GM19043 (cell line): ENCODE data around the gene MYOCOS.
"Not testable (repeated sequence)": the region's sequence is repeated elsewhere in the genome, so short reads cannot be mapped to it uniquely, and the experiment has no call there.

Source experiments
- ATAC-seq: cut with Tn5 transposase; IDR thresholded peaks from one replicate; pipeline ENCODE4 v1.9.1; 2021; ENCODE audit warnings: low read depth; ENCODE audit not compliant: unreplicated experiment

Gene MYOCOS

GRCh38 chr1:171622152-171622462 is at the start of gene MYOCOS:
Gene MYOCOS, plus strand, starts transcription at chr1:171622243. Its CDS starts 1,641 bp downstream, at chr1:171623884.
- ATAC-seq, result no peak

GRCh38 chr1:171576144-171576543 is 45.9 kb upstream of the MYOCOS start:
- no peak for ATAC-seq

- ATAC-seq, result no peak
These were observed 40.8 kb upstream of the MYOCOS start for GRCh38 chr1:171581226-171581625.

GRCh38 chr1:171581766-171582165 is 40.3 kb upstream of the MYOCOS start:
- ATAC-seq, result no peak

- no peak for ATAC-seq
These were observed 39.5 kb upstream of the MYOCOS start for GRCh38 chr1:171582589-171582988.

GRCh38 chr1:171583591-171584201 is 38.3 kb upstream of the MYOCOS start:
- ATAC-seq, result no peak

- no peak for ATAC-seq
These were observed 36.3 kb upstream of the MYOCOS start for GRCh38 chr1:171585715-171586114.

- no peak for ATAC-seq
These were observed 33.8 kb upstream of the MYOCOS start for GRCh38 chr1:171588230-171588629.

- ATAC-seq, result no peak
These were observed 32.0 kb upstream of the MYOCOS start for GRCh38 chr1:171590022-171590421.

GRCh38 chr1:171595324-171595723 is 26.7 kb upstream of the MYOCOS start:
- ATAC-seq, result no peak

- no peak for ATAC-seq
These were observed 25.9 kb upstream of the MYOCOS start for GRCh38 chr1:171596119-171596518.

GRCh38 chr1:171596705-171597104 is 25.3 kb upstream of the MYOCOS start:
- no peak for ATAC-seq

- no peak for ATAC-seq
These were observed 24.8 kb upstream of the MYOCOS start for GRCh38 chr1:171597203-171597602.

GRCh38 chr1:171600310-171600709 is 21.7 kb upstream of the MYOCOS start:
- ATAC-seq, result not testable (repeated sequence)

GRCh38 chr1:171600862-171601261 is 21.2 kb upstream of the MYOCOS start:
- no peak for ATAC-seq

- not testable (repeated sequence) for ATAC-seq
These were observed 19.0 kb upstream of the MYOCOS start for GRCh38 chr1:171603042-171603441.

GRCh38 chr1:171606402-171606941 is 15.6 kb upstream of the MYOCOS start:
- ATAC-seq, result peak; percentile 42

GRCh38 chr1:171610385-171610784 is 11.7 kb upstream of the MYOCOS start:
- ATAC-seq, result no peak

GRCh38 chr1:171611306-171611705 is 10.7 kb upstream of the MYOCOS start:
- ATAC-seq, result no peak

- no peak for ATAC-seq
These were observed 8.8 kb upstream of the MYOCOS start for GRCh38 chr1:171613282-171613681.

- not testable (repeated sequence) for ATAC-seq
These were observed 6.7 kb upstream of the MYOCOS start for GRCh38 chr1:171615122-171615906.

GRCh38 chr1:171616586-171616985 is 5.5 kb upstream of the MYOCOS start:
- no peak for ATAC-seq
